ENCODE measurements around the gene PRR33.

DNA sequence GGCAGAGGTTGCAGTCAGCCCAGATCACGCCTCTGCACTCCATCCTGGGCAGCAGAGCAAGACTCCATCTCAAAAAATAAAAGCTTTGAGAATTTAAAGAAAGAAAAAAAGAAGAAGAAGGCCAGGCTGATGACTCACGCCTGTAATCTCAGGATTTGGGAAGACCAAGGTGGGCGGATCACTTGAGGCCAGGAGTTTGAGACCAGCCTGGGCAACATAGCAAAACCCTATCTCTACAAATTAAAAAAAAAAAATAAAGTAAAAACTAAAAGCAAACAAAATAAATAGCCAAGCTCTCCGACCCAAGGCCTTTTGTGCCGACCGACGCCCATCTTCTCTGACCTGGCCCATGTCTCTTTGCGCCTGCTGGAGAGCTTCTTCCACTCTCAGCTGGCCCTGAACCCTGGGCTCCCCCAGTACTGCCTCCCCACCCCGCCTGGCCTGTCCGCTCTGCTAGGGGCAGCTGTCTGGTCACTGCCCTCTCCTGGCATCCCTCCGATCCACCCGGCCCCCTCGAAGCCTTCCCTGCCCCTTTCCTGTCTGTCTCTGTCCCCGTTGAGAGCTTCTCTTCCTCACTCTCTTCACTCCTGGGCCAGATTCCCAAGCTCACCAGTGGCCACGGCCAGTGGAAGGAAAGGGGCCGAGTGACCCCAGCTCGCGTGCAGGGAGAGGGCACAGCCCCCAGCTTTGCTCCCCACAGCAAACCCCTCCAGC is 43.6 kb downstream of the PRR33 start:
- TF ChIP-seq BRCA1 (IDR thresholded peaks at IDR 0.05): no peak
- TF ChIP-seq BRCA1 (CRISPR knock-in tag; IDR thresholded peaks at IDR 0.05): no peak
- TF ChIP-seq POLR2A (conservative IDR thresholded peaks at IDR 0.05): no peak
- no peak for TF ChIP-seq TCF7L2 (IDR thresholded peaks at IDR 0.05; ENCODE audit: low read depth, low read length)
- no peak for TF ChIP-seq CBFB (CRISPR knock-in tag; IDR thresholded peaks at IDR 0.05)
- TF ChIP-seq, protein P1, sequence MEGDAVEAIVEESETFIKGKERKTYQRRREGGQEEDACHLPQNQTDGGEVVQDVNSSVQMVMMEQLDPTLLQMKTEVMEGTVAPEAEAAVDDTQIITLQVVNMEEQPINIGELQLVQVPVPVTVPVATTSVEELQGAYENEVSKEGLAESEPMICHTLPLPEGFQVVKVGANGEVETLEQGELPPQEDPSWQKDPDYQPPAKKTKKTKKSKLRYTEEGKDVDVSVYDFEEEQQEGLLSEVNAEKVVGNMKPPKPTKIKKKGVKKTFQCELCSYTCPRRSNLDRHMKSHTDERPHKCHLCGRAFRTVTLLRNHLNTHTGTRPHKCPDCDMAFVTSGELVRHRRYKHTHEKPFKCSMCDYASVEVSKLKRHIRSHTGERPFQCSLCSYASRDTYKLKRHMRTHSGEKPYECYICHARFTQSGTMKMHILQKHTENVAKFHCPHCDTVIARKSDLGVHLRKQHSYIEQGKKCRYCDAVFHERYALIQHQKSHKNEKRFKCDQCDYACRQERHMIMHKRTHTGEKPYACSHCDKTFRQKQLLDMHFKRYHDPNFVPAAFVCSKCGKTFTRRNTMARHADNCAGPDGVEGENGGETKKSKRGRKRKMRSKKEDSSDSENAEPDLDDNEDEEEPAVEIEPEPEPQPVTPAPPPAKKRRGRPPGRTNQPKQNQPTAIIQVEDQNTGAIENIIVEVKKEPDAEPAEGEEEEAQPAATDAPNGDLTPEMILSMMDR (IDR thresholded peaks at IDR 0.05 in 2 of 3, conservative IDR thresholded peaks at IDR 0.05 in 1 of 3; ENCODE audit: insufficient read depth in 2 of 3, low read depth in 1 of 3, low read length in 3 of 3): no peak
- TF ChIP-seq GTF2A2 (tag; IDR thresholded peaks at IDR 0.05): no peak
- TF ChIP-seq RBFOX2 (IDR thresholded peaks at IDR 0.05; ENCODE audit: low read depth, low read length): no peak
- TF ChIP-seq GABPA (tag; conservative IDR thresholded peaks at IDR 0.05; ENCODE audit: low read depth): no peak

Measured in K562 (cell line).